Keratinocyte (primary cell): ENCODE measurements around the gene PRKD1. TPM values are rescaled to one million over a fixed set of nuclear protein-coding genes. Genes with fewer than 3 reads are reported as not detected.

Experiments
- DNase-seq: peaks from one replicate; pipeline ENCODE4 v3.0.0-alpha.2; 2011; ENCODE audit warnings: low read depth, missing footprints, low spot score
- FAIRE-seq: peaks from 2 replicates; lab custom pipeline; 2011; peaks lifted over from hg19 to GRCh38; lab: Jason Lieb, UNC
- H2AFZ ChIP-seq: 2 replicates; pipeline ENCODE4 v1.6.0; 2012; ENCODE audit warnings: low read length, control low read depth, inconsistent platforms; ENCODE audit not compliant: control insufficient read depth
- H3K27ac ChIP-seq: 2 replicates; pipeline ENCODE4 v1.5.1; 2011; ENCODE audit warnings: low read length; ENCODE audit not compliant: control insufficient read depth, insufficient read depth
- H3K27me3 ChIP-seq: 3 replicates; pipeline ENCODE4 v1.6.0; 2011; ENCODE audit warnings: low read length; ENCODE audit not compliant: control insufficient read depth, insufficient read depth; ENCODE audit errors: extremely low read depth
- H3K36me3 ChIP-seq, 2 experiments: 2 replicates in 1 of 2; 3 replicates in 1 of 2; pipeline ENCODE4 v1.5.1; 2011; ENCODE audit warnings: low read length in 2 of 2, mild to moderate bottlenecking in 1 of 2; ENCODE audit not compliant: control insufficient read depth in 2 of 2, insufficient read depth in 2 of 2; ENCODE audit errors: extremely low read depth in 1 of 2
- H3K4me1 ChIP-seq: 3 replicates; pipeline ENCODE4 v1.5.1; 2011; ENCODE audit warnings: low read length; ENCODE audit not compliant: control insufficient read depth, insufficient read depth; ENCODE audit errors: extremely low read depth
- H3K4me2 ChIP-seq: 3 replicates; pipeline ENCODE4 v1.6.0; 2011; ENCODE audit warnings: low read depth, low read length; ENCODE audit not compliant: control insufficient read depth, insufficient read depth; ENCODE audit errors: extremely low read depth
- H3K4me3 ChIP-seq, 3 experiments: fragments of 200-600 bp in 1 of 3; sonication (generic) in 1 of 3; 2 replicates in 2 of 3; 3 replicates in 1 of 3; pipeline ENCODE4 v1.5.1; 2011 to 2016; ENCODE audit warnings: low read length in 3 of 3, mild to moderate bottlenecking in 3 of 3, control low read depth in 2 of 3, inconsistent platforms in 1 of 3, low read depth in 1 of 3, mixed read lengths in 1 of 3, mixed run types in 1 of 3, moderate library complexity in 1 of 3; ENCODE audit not compliant: control insufficient read depth in 2 of 3, insufficient read depth in 2 of 3; ENCODE audit errors: extremely low read depth in 1 of 3
- H3K79me2 ChIP-seq: 2 replicates; pipeline ENCODE4 v1.6.0; 2012; ENCODE audit warnings: low read length; ENCODE audit not compliant: control insufficient read depth, insufficient read depth
- H3K9ac ChIP-seq: 3 replicates; pipeline ENCODE4 v1.6.0; 2011; ENCODE audit warnings: low read length; ENCODE audit not compliant: control insufficient read depth, insufficient read depth; ENCODE audit errors: extremely low read depth
- H3K9me1 ChIP-seq: 3 replicates; pipeline ENCODE4 v1.6.0; 2011; ENCODE audit warnings: low read length; ENCODE audit not compliant: control insufficient read depth, insufficient read depth; ENCODE audit errors: extremely low read depth
- H3K9me3 ChIP-seq: 2 replicates; pipeline ENCODE4 v1.5.1; 2012; ENCODE audit warnings: low read depth, low read length; ENCODE audit not compliant: control insufficient read depth
- H4K20me1 ChIP-seq: 3 replicates; pipeline ENCODE4 v1.6.0; 2011; ENCODE audit warnings: low read length; ENCODE audit not compliant: control insufficient read depth, insufficient read depth; ENCODE audit errors: extremely low read depth
- CTCF ChIP-seq, 3 experiments: IDR thresholded peaks in 1 of 3; conservative IDR thresholded peaks in 1 of 3; optimal IDR thresholded peaks in 1 of 3; 2 replicates in 2 of 3; 3 replicates in 1 of 3; pipeline versions ENCODE3 to v1.5.1; 2011; ENCODE audit warnings: low read length in 3 of 3, mild to moderate bottlenecking in 3 of 3, moderate library complexity in 2 of 3, control low read depth in 1 of 3, inconsistent platforms in 1 of 3; ENCODE audit not compliant: insufficient read depth in 2 of 3; ENCODE audit errors: extremely low read depth in 1 of 3
- EZH2 ChIP-seq: IDR thresholded peaks from one replicate; pipeline ENCODE4 v1.6.1; 2012; ENCODE audit warnings: inconsistent platforms, mild to moderate bottlenecking, low read length, moderate library complexity
- dilution Hi-C: fragments of 300-500 bp; cut with MboI; formaldehyde crosslinking; loops from one replicate; pipeline ENCODE4 v1.7.0; 2020; ENCODE audit warnings: low sequenced_read_pairs; ENCODE audit not compliant: extremely low pct_ligation_motif_present
- polyA plus RNA-seq, 5 experiments: library from polyadenylated mRNA; depleted of rRNA in 3 of 5; stranded (reverse) in 3 of 5; stranded (forward) in 1 of 5; unstranded in 1 of 5; fragments of >200 nt; gene quantifications; 1 replicate in 1 of 5; 2 replicates in 3 of 5; 3 replicates in 1 of 5; pipeline versions ENCODE4 v1.2.1 to v1.2.3, GENCODE V29; 2011 to 2012; ENCODE audit warnings: missing spikeins in 2 of 5, low read depth in 1 of 5, low replicate concordance in 1 of 5

PRKD1 gene
- polyA plus RNA-seq, 1 donor (not counting 4 experiments of a cell fraction or from before 2014, with no cell fraction given) = 0.49 TPM

DNA sequence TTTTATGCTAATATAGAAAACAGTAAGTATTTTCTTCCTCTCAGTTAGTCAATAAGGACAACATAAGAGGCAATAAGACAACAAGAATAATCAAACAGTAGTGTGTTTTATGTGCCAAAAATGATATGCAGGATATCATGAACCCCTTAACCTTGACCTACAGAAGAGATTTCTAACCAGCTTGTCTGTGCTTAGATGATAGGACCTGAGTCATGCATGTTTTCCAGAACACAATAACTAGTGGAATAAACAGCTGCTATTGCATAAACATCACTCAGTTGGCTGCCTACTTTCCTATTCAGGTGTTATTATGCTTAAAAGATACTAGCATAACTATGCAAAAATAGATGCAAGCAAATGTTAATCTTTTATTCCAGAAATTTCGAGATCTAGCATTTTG lies 282.5 kb downstream of the PRKD1 start:
- H3K4me3 ChIP-seq = no peak overlapping the region
- TF ChIP-seq CTCF (optimal IDR thresholded peaks at IDR 0.05 in 1 of 3, IDR thresholded peaks at IDR 0.05 in 1 of 3, conservative IDR thresholded peaks at IDR 0.05 in 1 of 3; ENCODE audit: extremely low read depth in 1 of 3, insufficient read depth in 2 of 3, low read length in 3 of 3) (no peak), EZH2 (no peak)
- H3K9ac ChIP-seq = no peak overlapping the region
- H3K4me1 ChIP-seq = no peaks in the 10 kb centered on the region
- H3K79me2 ChIP-seq = no peaks in the 10 kb centered on the region
- DNase-seq = no peak
- dilution Hi-C loops = no loop called here
- H3K9me3 ChIP-seq = peaks cover 3% of the 10 kb centered on the region
- no peaks in the 10 kb centered on the region for H4K20me1 ChIP-seq
- H2AFZ ChIP-seq = no peak overlapping the region
- no peak overlapping the region for H3K27ac ChIP-seq
- no peaks in the 10 kb centered on the region for H3K36me3 ChIP-seq
- H3K4me2 ChIP-seq = no peak overlapping the region
- H3K27me3 ChIP-seq = no peaks in the 10 kb centered on the region
- FAIRE-seq = no peak
- H3K9me1 ChIP-seq = no peaks in the 10 kb centered on the region

GRCh38 chr14:29643433-29644211 lies 284.0 kb downstream of the PRKD1 start:
- FAIRE-seq = no peak
- Histone ChIP-seq H3K27ac (no peak overlapping the region), H3K9me1 (no peaks in the 10 kb centered on the region), H3K4me1 (no peaks in the 10 kb centered on the region), H3K9ac (no peak overlapping the region), H3K27me3 (no peaks in the 10 kb centered on the region), H4K20me1 (no peaks in the 10 kb centered on the region), H3K79me2 (no peaks in the 10 kb centered on the region), H3K4me3 (no peak overlapping the region), H3K9me3 (peaks cover 3% of the 10 kb centered on the region), H3K4me2 (no peak overlapping the region), H3K36me3 (no peaks in the 10 kb centered on the region), H2AFZ (no peak overlapping the region)
- DNase-seq = no peak
- dilution Hi-C loops = no loop called here
- TF ChIP-seq CTCF (optimal IDR thresholded peaks at IDR 0.05 in 1 of 3, IDR thresholded peaks at IDR 0.05 in 1 of 3, conservative IDR thresholded peaks at IDR 0.05 in 1 of 3; ENCODE audit: extremely low read depth in 1 of 3, insufficient read depth in 2 of 3, low read length in 3 of 3) (no peak), EZH2 (no peak)
